ENCODE measurements around the gene THSD4. TPM values are rescaled to one million over a fixed set of nuclear protein-coding genes. Genes with fewer than 3 reads are reported as not detected.

THSD4 gene
- total RNA-seq, 1 experiment from 2014 or later: 24.2 TPM

DNA sequence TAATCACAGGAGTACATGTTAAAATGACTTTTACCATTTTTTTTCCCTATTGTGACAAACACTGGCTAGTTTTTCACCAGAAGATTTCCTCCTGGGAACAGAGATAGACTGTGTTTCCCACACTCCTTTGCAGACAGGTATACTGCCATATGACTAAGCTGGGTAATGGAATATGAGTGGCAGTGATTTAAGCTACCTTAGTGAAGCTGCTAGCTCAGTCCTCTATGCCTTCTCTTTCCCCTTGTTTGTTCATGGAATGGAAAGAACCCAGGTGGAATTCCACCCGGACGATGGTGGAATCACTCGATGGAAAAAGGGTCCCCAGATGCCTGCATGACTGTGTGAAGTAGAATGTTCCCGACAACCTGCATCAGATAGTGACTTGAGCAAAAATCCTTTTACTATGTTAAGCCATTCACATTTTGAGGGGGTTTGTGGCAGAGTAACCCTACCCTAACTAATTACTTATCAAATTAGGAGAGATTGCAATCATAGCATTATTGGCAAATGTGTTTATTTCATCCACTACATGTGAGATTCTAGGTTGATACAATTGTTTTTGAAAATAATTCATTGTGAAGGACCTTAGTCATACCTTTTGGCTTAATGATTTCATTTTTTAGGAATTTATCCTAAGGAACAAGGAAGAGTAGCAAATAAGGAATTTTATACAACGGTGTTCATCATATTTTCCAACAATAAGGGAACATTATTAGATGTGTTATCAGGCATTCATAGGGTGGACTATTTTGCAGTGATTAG is 16.5 kb downstream of the THSD4 start:
- Mint-ChIP-seq H3K27ac (ENCODE audit: unreplicated experiment) (peak overlapping the region; percentile 19), H3K4me1 (ENCODE audit: low read depth, unreplicated experiment) (peaks cover 72% of the 10 kb centered on the region), H3K36me3 (ENCODE audit: insufficient read depth, unreplicated experiment) (peaks cover 15% of the 10 kb centered on the region), H3K27me3 (ENCODE audit: unreplicated experiment) (no peaks in the 10 kb centered on the region), H3K4me3 (ENCODE audit: low read depth, unreplicated experiment) (no peak overlapping the region), H3K9me3 (ENCODE audit: low read depth, unreplicated experiment) (no peaks in the 10 kb centered on the region)
- no peak for DNase-seq
- TF ChIP-seq, protein P1, sequence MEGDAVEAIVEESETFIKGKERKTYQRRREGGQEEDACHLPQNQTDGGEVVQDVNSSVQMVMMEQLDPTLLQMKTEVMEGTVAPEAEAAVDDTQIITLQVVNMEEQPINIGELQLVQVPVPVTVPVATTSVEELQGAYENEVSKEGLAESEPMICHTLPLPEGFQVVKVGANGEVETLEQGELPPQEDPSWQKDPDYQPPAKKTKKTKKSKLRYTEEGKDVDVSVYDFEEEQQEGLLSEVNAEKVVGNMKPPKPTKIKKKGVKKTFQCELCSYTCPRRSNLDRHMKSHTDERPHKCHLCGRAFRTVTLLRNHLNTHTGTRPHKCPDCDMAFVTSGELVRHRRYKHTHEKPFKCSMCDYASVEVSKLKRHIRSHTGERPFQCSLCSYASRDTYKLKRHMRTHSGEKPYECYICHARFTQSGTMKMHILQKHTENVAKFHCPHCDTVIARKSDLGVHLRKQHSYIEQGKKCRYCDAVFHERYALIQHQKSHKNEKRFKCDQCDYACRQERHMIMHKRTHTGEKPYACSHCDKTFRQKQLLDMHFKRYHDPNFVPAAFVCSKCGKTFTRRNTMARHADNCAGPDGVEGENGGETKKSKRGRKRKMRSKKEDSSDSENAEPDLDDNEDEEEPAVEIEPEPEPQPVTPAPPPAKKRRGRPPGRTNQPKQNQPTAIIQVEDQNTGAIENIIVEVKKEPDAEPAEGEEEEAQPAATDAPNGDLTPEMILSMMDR (IDR thresholded peaks at IDR 0.05; ENCODE audit: unreplicated experiment): no peak
- no TSS peak for BruUV-seq (replicated peaks)
- CTCF ChIA-PET: no interaction called here
- intact Hi-C loops (cut with micrococcal nuclease; ENCODE audit: unreplicated experiment): no loop called here

DNA sequence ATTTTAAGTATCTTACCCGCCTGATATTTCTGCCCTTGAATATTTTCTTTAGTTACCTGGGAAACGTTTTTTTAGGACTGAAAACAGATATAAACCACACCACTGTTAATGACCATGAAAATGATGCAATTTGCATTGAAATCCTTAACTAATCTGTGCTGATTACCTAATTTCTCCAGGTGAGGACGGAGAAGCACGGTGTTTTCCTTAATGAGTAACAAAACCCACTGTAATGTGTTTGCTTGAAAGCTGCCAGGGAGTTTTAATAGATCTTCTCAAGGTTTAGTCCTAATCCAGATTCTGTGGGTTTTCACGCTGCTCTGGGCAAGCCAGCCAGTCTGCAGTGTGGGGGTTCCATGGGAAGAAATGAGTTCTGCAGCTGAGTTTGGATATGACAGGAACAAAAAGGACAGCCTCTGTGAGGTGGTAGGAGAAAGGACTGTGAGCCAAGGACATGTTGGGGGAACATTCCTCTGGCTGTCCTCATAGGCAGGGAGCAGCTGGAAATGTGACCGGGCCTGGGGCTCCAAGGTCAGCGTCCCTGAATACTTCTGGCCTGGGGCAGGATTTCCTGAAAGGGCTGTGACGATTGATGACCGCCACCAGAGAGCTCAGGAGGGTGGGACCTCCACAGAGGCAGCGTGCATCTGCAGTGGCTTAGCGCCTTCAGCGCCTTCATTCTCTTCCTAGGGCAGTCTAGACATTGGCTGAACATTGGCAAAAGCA is 18.6 kb downstream of the THSD4 start:
- CTCF ChIA-PET: interaction anchor here (0.6 to 1.0 kb wide), 2 partner anchors 152 to 161 kb away, joined by 3 to 4 read pairs; no protein-coding TSS in a partner anchor
- BruUV-seq (replicated peaks): no TSS peak
- TF ChIP-seq, protein P1 (IDR thresholded peaks at IDR 0.05; ENCODE audit: unreplicated experiment): no peak
- Mint-ChIP-seq H3K27ac (ENCODE audit: unreplicated experiment) (peak overlapping the region; percentile 51), H3K4me3 (ENCODE audit: low read depth, unreplicated experiment) (peak overlapping the region; percentile 46), H3K9me3 (ENCODE audit: low read depth, unreplicated experiment) (no peaks in the 10 kb centered on the region), H3K4me1 (ENCODE audit: low read depth, unreplicated experiment) (peaks cover 80% of the 10 kb centered on the region), H3K36me3 (ENCODE audit: insufficient read depth, unreplicated experiment) (peaks cover 15% of the 10 kb centered on the region), H3K27me3 (ENCODE audit: unreplicated experiment) (no peaks in the 10 kb centered on the region)
- peak; percentile 26 for DNase-seq
- intact Hi-C loops (cut with micrococcal nuclease; ENCODE audit: unreplicated experiment): no loop called here

DNA sequence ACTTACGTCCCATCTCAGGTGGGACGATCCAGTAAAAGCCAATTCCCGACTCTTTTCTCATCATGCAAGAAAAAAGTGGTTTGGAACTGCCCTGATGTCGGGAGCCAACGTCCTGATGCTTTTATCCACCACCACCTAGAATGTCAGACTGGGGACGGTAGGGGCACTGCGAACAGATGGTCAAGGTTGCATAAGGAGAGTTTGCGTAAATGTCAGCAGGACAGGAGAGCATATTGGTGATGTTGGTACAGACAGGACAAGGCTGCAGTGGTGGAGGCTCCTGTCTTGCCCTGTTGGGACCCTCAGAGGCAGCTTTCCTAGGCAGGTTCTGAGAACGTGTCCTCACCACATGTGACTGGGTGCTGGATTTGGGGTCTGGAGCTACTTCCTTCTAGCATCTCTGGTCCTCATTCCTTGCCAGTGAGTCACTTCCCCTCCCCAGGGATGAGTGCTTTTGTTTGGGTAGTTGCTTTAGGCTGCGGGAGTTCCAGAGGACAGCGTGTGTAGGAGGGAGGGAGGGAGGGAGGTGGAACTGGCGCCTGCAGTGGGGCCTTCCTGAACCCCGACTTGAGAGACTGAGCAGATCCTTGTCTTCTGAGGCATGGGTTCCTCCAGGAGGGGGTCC is 21.0 kb downstream of the THSD4 start:
- no peaks in the 10 kb centered on the region for H3K27me3 Mint-ChIP-seq (ENCODE audit: unreplicated experiment)
- TF ChIP-seq, protein P1 (IDR thresholded peaks at IDR 0.05; ENCODE audit: unreplicated experiment): no peak
- H3K36me3 Mint-ChIP-seq (ENCODE audit: insufficient read depth, unreplicated experiment): peaks cover 15% of the 10 kb centered on the region
- CTCF ChIA-PET: interaction anchor here (1.1 kb wide), 1 partner anchor 95 kb away, joined by 4 read pairs; no protein-coding TSS in a partner anchor
- H3K4me3 Mint-ChIP-seq (ENCODE audit: low read depth, unreplicated experiment): no peak overlapping the region
- H3K9me3 Mint-ChIP-seq (ENCODE audit: low read depth, unreplicated experiment): peaks cover 2% of the 10 kb centered on the region
- no TSS peak for BruUV-seq (replicated peaks)
- peak overlapping the region; percentile 64 for H3K27ac Mint-ChIP-seq (ENCODE audit: unreplicated experiment)
- H3K4me1 Mint-ChIP-seq (ENCODE audit: low read depth, unreplicated experiment): peaks cover 85% of the 10 kb centered on the region
- peak; percentile 62 for DNase-seq
- intact Hi-C loops (cut with micrococcal nuclease; ENCODE audit: unreplicated experiment): loop anchor here (2.0 kb wide), 1 partner anchor 141 kb away; no protein-coding TSS in a partner anchor

- Mint-ChIP-seq H3K4me3 (ENCODE audit: low read depth, unreplicated experiment) (no peak overlapping the region), H3K4me1 (ENCODE audit: low read depth, unreplicated experiment) (peaks cover 79% of the 10 kb centered on the region), H3K27ac (ENCODE audit: unreplicated experiment) (peak overlapping the region; percentile 64), H3K27me3 (ENCODE audit: unreplicated experiment) (no peaks in the 10 kb centered on the region), H3K36me3 (ENCODE audit: insufficient read depth, unreplicated experiment) (peaks cover 15% of the 10 kb centered on the region), H3K9me3 (ENCODE audit: low read depth, unreplicated experiment) (peaks cover 2% of the 10 kb centered on the region)
- BruUV-seq (replicated peaks): no TSS peak
- TF ChIP-seq, protein P1 (IDR thresholded peaks at IDR 0.05; ENCODE audit: unreplicated experiment): no peak
- CTCF ChIA-PET: interaction anchor here (1.1 kb wide), 1 partner anchor 94 kb away, joined by 4 read pairs; no protein-coding TSS in a partner anchor
- intact Hi-C loops (cut with micrococcal nuclease; ENCODE audit: unreplicated experiment): loop anchor here (2.0 kb wide), 1 partner anchor 140 kb away; no protein-coding TSS in a partner anchor
- DNase-seq: peak; percentile 33
These were observed 21.7 kb downstream of the THSD4 start for GRCh38 chr15:71136793-71137518.
